Measurements from ENCODE around the gene ABCF3.

DNA sequence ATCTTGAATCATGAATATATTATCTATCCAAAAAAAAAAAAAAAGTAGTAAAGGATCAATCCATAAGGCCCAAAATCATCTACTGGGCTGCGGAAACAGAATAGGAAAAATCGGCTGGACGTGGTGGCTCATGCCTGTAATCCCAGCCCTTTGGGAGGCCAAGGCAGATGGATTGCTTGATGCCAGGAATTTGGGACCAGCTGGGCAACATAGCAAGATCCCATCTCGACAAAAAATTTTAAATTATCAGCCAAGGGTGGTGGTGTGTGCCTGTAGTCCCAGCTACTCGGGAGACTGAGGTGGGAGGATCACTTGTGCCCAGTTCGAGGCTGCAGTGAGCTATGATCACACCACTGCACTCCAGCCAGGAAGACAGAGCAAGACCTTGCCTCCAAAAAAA is 36.9 kb upstream of the ABCF3 start:
- TF ChIP-seq, protein P1, sequence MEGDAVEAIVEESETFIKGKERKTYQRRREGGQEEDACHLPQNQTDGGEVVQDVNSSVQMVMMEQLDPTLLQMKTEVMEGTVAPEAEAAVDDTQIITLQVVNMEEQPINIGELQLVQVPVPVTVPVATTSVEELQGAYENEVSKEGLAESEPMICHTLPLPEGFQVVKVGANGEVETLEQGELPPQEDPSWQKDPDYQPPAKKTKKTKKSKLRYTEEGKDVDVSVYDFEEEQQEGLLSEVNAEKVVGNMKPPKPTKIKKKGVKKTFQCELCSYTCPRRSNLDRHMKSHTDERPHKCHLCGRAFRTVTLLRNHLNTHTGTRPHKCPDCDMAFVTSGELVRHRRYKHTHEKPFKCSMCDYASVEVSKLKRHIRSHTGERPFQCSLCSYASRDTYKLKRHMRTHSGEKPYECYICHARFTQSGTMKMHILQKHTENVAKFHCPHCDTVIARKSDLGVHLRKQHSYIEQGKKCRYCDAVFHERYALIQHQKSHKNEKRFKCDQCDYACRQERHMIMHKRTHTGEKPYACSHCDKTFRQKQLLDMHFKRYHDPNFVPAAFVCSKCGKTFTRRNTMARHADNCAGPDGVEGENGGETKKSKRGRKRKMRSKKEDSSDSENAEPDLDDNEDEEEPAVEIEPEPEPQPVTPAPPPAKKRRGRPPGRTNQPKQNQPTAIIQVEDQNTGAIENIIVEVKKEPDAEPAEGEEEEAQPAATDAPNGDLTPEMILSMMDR (IDR thresholded peaks at IDR 0.05) = no peak
- TF ChIP-seq POLR2A (IDR thresholded peaks at IDR 0.05) = no peak
